Measurements from ENCODE around the gene KLF13. TPM values are rescaled to one million over a fixed set of nuclear protein-coding genes. Genes with fewer than 3 reads are reported as not detected.

KLF13 gene
- total and polyA plus RNA-seq, 10 of the 15 experiments (the other 5 are each of a cell fraction or from before 2014, with no cell fraction given) = 20.3 to 109 (median 51.4) TPM

GRCh38 chr15:31279221-31280045, 47.2 kb upstream of the KLF13 start:
- ChIA-PET POLR2A (interaction anchor here (1.0 kb wide), 1 partner anchor 12 kb away, joined by 3 read pairs; no protein-coding TSS in a partner anchor), SMC1A (ENCODE audit: uncharacterized antibody, unreplicated experiment) (interaction anchor here (1.2 kb wide), 1 partner anchor 11 kb away, joined by 4 read pairs; no protein-coding TSS in a partner anchor), CTCF (no interaction called here), RAD21 (ENCODE audit: unreplicated experiment) (interaction anchor here (0.6 kb wide), 1 partner anchor 64 kb away, joined by 3 read pairs; no protein-coding TSS in a partner anchor)
- Histone ChIP-seq H3K4me2 (ENCODE audit: control insufficient read depth, insufficient read depth) (no peak overlapping the region), H3K79me2 (ENCODE audit: control insufficient read depth, insufficient read depth, low read length) (no peaks in the 10 kb centered on the region), H3K4me3 (no peak overlapping the region), H3K36me3 (ENCODE audit: control insufficient read depth in 2 of 2, insufficient read depth in 2 of 2, low read length in 1 of 2) (no peaks in the 10 kb centered on the region), H3K4me1 (ENCODE audit: control insufficient read depth, insufficient read depth, low read length) (no peaks in the 10 kb centered on the region), H3K9me3 (replicated peaks; ENCODE audit: control insufficient read depth, insufficient read depth, low read length) (no peaks in the 10 kb centered on the region; the same call in 2 of the 3 replicates), H4K20me1 (ENCODE audit: control insufficient read depth, insufficient read depth) (no peaks in the 10 kb centered on the region), H3K27me3 (replicated peaks in 1 of 2; ENCODE audit: control insufficient read depth in 2 of 2, insufficient read depth in 2 of 2, low read length in 1 of 2) (no peaks in the 10 kb centered on the region), H3K27ac (ENCODE audit: control insufficient read depth, insufficient read depth) (no peak overlapping the region), H3K9ac (ENCODE audit: control insufficient read depth, insufficient read depth, low read length) (no peak overlapping the region), H2AFZ (ENCODE audit: control insufficient read depth, low read depth, low read length) (no peak overlapping the region)
- no peak for FAIRE-seq
- TF ChIP-seq MEF2A (IDR thresholded peaks at IDR 0.05; ENCODE audit: insufficient read depth, low read depth, low read length) (no peak), NFIC (IDR thresholded peaks at IDR 0.05; ENCODE audit: low read depth, low read length) (no peak), IKZF1 (conservative IDR thresholded peaks at IDR 0.05) (no peak), SP1 (IDR thresholded peaks at IDR 0.05; ENCODE audit: low read depth, low read length) (no peak), ZBTB4 (CRISPR knock-in tag; IDR thresholded peaks at IDR 0.05) (no peak), MTA3 (IDR thresholded peaks at IDR 0.05; ENCODE audit: borderline replicate concordance, low read length) (no peak), NR2C1 (IDR thresholded peaks at IDR 0.05) (no peak), MYC (IDR thresholded peaks at IDR 0.05; ENCODE audit: insufficient read depth, insufficient read length, insufficient replicate concordance, low read length, severe bottlenecking) (no peak), IRF3 (IDR thresholded peaks at IDR 0.05) (no peak)
- no peak for ATAC-seq
- BruUV-seq (replicated peaks) = no TSS peak
- in situ Hi-C loops (cut with MboI) = no loop called here
- WGBS (ENCODE audit: insufficient coverage, insufficient replicate concordance, low lambda C conversion rate, missing lambda C conversion rate) = 72% methylated on average over 11 of the region's 11 CpGs
- no peak for DNase-seq (ENCODE audit: low read depth, low spot score)
- intact Hi-C loops (cut with micrococcal nuclease; ENCODE audit: unreplicated experiment) = no loop called here
